ENCODE data around the gene CHST13.

The CHST13 gene

DNA sequence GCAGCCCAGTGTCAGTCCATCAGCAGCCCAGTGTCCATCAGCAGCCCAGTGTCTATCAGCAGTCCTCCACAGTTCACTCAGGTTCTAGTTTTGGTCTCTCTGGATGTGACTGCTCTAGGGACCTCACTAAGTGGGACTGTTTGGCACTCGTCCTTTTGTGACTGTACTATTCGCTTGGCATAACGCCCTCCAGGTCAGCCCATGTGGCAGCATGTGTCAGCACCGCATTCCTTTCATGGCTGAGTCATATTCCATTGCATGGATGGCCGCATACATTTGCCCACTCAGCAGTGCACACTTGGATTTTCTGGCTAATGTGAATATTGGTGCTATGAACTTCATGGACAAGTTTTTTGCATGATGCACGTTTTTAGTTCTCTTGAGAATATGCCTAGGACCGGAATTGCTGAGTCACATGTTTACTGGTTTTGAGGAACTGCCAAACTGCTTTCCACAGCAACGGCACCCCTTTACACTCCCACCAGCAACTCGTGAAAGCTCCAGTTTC is 16.4 kb downstream of the CHST13 start:
- DNase-seq (ENCODE audit: low read depth in 2 of 3, low spot score in 2 of 3): no peak

DNA sequence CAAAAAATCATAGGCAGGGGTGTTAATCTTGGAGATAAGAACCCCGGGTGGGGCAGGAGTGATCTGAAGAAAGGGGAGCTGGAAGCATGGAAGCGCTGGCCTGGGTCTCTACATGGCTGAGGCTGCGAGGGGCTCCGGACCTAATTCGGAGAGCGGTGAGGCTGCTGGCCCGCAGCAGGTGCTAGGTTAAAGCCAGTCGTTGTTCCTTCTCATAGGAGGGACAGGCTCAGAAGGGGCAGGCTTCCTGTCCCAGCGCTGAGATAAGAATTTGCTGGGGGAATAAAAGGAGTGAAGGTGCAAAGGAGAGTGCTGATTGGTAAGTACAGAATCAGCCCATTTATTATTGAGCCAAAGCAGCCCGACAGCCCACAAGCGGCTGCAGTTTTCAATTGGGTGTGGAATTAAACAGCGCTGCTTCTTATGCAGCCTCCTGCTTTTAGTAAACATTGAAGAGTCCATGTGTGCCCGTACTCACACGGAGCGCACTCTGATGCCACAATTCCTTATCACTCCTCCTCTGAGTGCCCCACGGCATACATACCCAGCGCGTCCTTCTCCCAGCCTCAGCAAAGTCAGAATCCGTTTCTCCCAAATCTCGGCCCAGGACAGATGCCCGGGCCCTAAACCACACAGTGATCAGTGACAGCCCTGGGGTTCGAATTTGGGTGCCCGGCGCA is 17.1 kb downstream of the CHST13 start:
- no peak for DNase-seq (ENCODE audit: low read depth in 2 of 3, low spot score in 2 of 3)

DNA sequence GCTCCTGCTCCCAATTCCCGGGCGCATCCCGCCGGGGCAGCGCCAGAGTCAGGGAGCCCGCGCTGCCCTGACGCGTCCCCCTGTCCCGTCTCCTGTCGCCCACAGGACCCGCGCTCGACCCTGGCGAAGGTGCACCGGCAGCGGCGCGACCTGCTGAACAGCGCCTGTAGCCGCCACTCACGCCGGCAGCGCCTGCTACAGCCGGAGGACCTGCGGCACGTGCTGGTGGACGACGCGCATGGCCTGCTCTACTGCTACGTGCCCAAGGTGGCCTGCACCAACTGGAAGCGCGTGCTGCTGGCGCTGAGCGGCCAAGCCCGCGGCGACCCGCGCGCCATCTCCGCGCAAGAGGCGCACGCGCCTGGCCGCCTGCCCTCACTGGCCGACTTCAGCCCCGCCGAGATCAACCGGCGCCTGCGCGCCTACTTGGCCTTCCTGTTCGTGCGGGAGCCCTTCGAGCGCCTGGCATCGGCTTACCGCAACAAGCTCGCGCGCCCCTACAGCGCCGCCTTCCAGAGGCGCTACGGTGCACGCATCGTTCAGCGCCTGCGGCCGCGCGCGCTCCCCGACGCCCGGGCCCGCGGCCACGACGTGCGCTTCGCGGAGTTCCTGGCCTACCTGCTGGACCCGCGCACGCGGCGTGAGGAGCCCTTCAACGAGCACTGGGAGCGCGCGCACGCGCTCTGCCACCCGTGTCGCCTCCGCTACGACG is 17.8 kb downstream of the CHST13 start:
- DNase-seq (ENCODE audit: low read depth in 2 of 3, low spot score in 2 of 3): no peak

DNA sequence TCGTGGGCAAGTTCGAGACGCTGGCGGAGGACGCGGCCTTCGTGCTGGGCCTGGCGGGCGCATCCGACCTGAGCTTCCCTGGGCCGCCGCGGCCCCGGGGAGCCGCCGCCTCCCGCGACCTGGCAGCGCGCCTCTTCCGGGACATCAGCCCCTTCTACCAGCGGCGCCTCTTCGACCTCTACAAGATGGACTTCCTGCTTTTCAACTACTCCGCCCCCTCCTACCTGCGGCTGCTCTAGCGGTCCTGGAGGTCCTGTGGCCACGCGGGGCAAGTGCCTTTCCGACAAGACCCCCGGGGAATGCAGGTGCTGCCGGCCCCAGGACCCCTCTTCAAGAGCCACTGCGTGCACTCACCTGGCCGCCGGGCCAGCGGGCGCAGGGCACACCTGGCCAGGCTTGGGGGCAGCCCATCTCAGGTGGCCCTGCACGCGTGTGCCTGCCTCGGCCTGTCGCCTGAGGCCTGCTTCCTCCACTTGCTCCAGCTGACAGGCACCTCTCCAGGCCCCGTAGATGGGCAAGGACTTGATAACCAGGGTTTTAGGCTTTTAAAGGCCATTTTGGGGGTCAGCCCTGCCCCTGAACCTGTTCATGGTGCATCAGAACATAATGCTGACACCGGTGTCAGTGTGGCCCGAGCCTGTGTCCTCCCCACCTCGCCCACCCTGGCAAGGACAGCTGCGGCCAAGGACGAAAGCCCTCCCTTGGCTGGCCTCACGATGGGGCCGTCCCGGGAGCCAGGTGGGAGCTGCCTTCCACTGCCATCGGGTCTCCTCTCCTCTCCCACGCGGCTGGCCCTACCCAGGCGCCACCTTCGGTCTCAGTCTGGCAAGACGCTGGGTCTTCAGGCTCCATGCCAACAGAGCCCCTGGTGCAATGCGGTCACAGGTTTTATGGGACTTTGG is 18.6 kb downstream of the CHST13 start:
- no peak for DNase-seq (ENCODE audit: low read depth in 2 of 3, low spot score in 2 of 3)

- DNase-seq (ENCODE audit: low read depth in 2 of 3, low spot score in 2 of 3): no peak
Measured at GRCh38 chr3:126543457-126544061, 19.6 kb downstream of the CHST13 start.

DNA sequence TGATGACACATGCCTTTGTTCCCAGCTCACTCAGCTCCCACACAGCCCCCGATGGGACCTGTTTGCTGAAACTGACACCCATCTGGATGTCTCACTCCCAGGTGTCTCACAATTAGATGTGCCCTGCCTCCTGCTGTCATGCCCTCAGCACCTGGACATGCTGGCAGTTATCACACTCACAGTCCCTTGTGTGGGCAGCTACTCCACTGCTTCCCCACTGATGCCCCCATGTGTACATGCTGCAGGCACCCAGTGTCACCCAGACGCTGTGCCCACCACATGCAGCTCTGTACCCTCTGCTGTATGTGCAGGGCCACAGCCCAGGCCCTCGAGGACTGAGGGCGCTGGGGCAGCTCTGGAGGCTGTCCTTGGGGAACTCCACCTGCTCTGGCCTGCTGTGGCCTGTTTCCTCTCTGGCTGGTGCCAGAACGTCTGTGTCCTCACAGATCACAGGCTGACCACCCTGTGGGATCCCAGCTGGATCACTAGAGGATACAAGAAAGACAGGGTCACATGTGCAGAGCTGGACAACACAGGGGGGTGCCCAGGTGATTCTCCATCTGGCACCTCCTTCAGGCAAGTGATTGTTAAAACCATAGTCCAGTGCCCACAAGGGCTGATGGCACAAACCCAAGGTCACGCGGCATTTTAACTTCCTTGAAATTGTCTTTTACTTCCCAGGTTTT is 20.8 kb downstream of the CHST13 start:
- no peak for DNase-seq (ENCODE audit: low read depth in 2 of 3, low spot score in 2 of 3)

- DNase-seq (ENCODE audit: low read depth in 2 of 3, low spot score in 2 of 3): no peak
Measured at GRCh38 chr3:126545544-126545943, 21.6 kb downstream of the CHST13 start.

DNA sequence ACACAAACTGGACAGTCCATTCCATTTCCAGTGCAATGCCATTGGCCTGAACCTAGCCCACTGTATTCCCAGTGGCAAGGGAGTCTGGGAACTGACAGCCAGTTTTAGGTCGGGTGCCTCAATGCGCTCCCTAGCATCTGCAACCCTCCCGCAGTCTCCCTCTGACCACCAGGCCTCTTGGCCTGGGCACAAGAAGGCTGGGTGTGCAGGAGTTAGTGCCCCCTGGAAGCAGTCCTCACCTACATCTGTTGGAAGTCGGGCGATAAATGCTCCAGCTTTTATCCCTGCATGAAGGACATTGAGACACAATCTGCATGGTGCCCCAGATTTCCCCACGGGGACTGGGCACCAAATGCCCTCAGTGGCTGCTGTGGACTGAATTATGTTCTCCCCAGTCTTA is 22.1 kb downstream of the CHST13 start:
- DNase-seq (ENCODE audit: low read depth in 2 of 3, low spot score in 2 of 3): no peak

- DNase-seq (ENCODE audit: low read depth in 2 of 3, low spot score in 2 of 3): no peak
Measured at GRCh38 chr3:126546549-126547239, 22.7 kb downstream of the CHST13 start.

DNA sequence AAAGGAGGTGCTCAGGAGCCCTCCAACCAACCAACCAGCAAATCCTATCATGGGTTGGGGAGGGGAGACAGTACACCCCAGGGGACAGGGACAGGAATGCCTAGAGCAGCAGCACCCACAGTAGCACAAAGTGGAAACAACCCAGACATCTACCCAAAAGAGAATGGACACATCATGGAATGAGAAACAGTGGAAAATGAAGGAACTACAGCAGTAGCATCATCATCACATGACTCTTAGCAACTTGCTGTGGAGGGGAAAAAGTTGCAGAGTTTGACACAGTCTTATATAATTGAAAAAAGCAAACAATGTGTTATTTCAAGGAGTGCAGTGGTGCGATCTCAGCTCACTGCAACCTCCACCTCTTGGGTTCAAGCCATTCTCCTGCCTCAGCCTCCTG is 23.8 kb downstream of the CHST13 start:
- DNase-seq (ENCODE audit: low read depth in 2 of 3, low spot score in 2 of 3): no peak

DNA sequence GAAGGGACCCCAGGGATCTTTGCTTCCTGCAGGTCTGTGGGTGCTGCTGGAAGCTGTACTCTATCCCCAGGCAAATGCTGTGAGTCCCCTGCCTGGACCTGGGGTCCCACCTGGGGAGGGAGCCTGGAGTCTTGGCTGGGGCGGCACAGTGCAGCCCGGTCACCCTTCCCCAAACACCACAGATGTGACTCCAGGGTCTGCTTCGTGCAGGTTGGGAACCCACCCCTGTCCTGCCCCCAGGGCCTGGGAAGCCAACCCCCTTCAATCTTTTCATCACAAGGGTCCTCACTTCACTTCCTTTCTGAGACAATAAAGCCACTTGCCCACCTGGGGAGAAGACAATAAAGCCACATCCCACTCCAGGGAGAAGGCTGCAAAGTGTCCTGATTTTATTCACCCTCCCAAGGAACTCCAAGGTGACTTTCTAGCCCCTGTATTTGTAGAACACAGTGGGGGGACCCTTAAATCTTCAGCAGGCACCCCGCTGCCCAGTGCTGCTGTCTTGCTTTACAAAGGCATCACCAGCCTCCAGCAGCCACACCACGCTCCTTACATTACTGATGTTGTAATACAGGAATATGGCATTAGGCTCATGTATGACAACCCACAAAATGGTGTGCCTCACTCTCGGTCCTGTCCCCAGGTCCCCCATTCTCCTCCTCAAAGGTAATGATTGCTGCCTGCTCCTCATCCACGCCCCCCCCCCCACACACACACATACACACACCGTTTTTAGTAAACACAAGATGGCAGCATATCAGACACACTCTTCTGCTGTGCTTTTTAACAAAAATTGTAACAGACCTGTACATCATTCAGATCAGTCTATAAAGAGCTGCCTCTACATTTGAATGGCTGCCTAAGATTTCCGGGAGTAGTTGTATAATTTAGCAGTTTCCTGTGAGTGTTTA is 24.9 kb downstream of the CHST13 start:
- DNase-seq (ENCODE audit: low read depth in 2 of 3, low spot score in 2 of 3): no peak

- DNase-seq (ENCODE audit: low read depth in 2 of 3, low spot score in 2 of 3): no peak
Measured at GRCh38 chr3:126549861-126550487, 26.0 kb downstream of the CHST13 start.

- DNase-seq (ENCODE audit: low read depth in 2 of 3, low spot score in 2 of 3): no peak
Measured at GRCh38 chr3:126550488-126551051, 26.6 kb downstream of the CHST13 start.

DNA sequence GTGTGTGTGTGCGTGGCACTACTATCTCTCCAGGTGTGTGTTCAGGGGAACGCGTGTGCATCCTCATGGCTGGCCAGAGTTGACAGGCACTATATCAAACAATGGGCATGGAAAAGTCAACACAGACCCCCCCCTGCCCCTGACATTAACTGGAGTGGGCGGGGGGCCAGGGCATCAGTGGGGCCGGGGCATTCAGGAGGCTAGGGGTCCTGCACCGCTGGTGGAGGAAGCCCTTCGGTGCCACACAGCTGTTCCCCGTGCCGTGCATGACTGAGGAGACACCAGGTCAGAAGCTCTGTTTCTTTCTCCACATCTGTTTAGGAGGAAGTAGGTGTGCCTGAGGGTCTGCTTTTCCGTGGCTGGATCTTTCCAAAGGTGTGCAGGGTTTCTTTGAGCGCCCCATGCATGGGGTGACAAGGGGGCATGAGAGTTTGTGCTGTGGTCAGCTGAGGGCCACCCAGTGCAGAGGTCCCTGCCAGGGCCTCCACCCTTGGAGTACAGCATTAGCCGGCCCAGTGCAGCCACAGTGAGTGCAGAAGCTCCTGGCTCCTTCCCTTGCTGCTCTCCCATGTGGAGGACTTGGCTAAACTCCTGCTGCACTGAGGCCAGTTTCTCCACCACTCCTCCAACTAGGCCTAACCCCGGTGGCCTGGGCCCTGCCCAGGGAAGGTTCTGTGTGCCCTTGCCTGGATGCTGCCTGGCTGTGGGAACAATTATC is 27.3 kb downstream of the CHST13 start:
- DNase-seq (ENCODE audit: low read depth in 2 of 3, low spot score in 2 of 3): no peak

DNA sequence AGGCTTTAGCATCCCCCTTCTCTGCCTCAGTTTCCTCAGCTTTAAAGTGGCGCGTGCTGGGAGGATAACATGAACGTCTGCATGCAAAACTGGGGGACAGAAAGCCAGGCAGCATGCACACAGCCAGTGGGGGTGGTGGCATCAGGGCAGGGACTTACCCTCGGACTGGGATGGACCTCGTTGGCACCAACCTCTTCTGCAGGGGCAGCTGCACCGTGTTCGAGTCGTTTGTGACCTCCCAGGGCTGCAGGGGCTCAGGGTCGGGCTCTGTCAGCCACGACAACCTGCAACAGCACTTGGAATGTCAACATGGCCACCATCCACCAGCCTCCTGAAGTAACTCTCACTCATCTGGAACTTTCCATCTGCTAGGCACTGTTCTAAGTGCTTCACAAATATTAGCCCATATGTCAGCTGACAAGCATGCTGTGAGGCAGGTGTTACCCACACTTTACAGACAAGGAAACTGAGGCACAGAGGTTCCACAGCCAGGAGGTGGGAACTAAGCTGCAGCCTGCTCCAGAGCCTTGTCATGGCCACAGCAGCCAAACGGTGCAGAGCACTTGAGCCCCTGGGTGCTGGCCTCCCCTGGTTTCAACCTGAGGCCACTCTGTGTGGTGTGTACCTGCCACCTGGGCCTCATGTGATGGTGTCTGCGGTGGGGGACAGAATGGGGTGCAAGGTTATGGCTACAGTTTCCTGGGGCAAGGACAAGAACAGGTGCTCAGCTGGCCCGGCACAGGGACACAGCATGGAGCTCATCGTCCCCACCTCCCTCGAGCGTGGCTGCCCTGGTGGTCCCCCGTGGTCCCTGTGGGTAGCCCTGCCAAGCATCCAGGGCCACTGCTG is 28.1 kb downstream of the CHST13 start:
- DNase-seq (ENCODE audit: low read depth in 2 of 3, low spot score in 2 of 3): no peak

- no peak for DNase-seq (ENCODE audit: low read depth in 2 of 3, low spot score in 2 of 3)
Measured at GRCh38 chr3:126552688-126553283, 28.8 kb downstream of the CHST13 start.

All from activated CD8-positive, alpha-beta memory T cell treated with anti-CD3 and anti-CD28 coated beads for 48 hours (primary cell).